ENCODE results near the gene CLTC.
A peak's percentile ranks its signal among the peaks of the same experiment; 100 is the strongest.

CLTC gene

GRCh38 chr17:59676716-59677115 is 57.0 kb downstream of the CLTC start:
- no peaks in the 10 kb centered on the region for H3K9me3 Mint-ChIP-seq
- H3K4me3 Mint-ChIP-seq: no peak overlapping the region
- no peaks in the 10 kb centered on the region for H3K27me3 Mint-ChIP-seq (ENCODE audit: low read depth)
- peaks cover 8% of the 10 kb centered on the region for H3K4me1 Mint-ChIP-seq (ENCODE audit: low read depth)
- no peak overlapping the region for H3K27ac Mint-ChIP-seq
- peaks cover 50% of the 10 kb centered on the region for H3K36me3 Mint-ChIP-seq (ENCODE audit: low read depth)
- DNase-seq (ENCODE audit: low spot score): no peak

- Mint-ChIP-seq H3K27me3 (ENCODE audit: low read depth) (no peaks in the 10 kb centered on the region), H3K9me3 (no peaks in the 10 kb centered on the region), H3K4me3 (no peak overlapping the region), H3K4me1 (ENCODE audit: low read depth) (no peaks in the 10 kb centered on the region), H3K36me3 (ENCODE audit: low read depth) (peaks cover 60% of the 10 kb centered on the region), H3K27ac (no peak overlapping the region)
- DNase-seq (ENCODE audit: low spot score): no peak
Observed at GRCh38 chr17:59678918-59679317, 59.2 kb downstream of the CLTC start.

GRCh38 chr17:59680314-59680713 is 60.6 kb downstream of the CLTC start:
- Mint-ChIP-seq H3K27ac (no peak overlapping the region), H3K27me3 (ENCODE audit: low read depth) (no peaks in the 10 kb centered on the region), H3K9me3 (no peaks in the 10 kb centered on the region), H3K4me1 (ENCODE audit: low read depth) (no peaks in the 10 kb centered on the region), H3K4me3 (no peak overlapping the region), H3K36me3 (ENCODE audit: low read depth) (peaks cover 61% of the 10 kb centered on the region)
- no peak for DNase-seq (ENCODE audit: low spot score)

GRCh38 chr17:59683283-59683682 is 63.6 kb downstream of the CLTC start:
- Mint-ChIP-seq H3K27me3 (ENCODE audit: low read depth) (no peaks in the 10 kb centered on the region), H3K36me3 (ENCODE audit: low read depth) (peaks cover 69% of the 10 kb centered on the region), H3K4me1 (ENCODE audit: low read depth) (peaks cover 5% of the 10 kb centered on the region), H3K27ac (no peak overlapping the region), H3K9me3 (no peaks in the 10 kb centered on the region), H3K4me3 (no peak overlapping the region)
- DNase-seq (ENCODE audit: low spot score): no peak

GRCh38 chr17:59684967-59685366 is 65.3 kb downstream of the CLTC start:
- Mint-ChIP-seq H3K27me3 (ENCODE audit: low read depth) (no peaks in the 10 kb centered on the region), H3K9me3 (no peaks in the 10 kb centered on the region), H3K4me3 (no peak overlapping the region), H3K27ac (no peak overlapping the region), H3K36me3 (ENCODE audit: low read depth) (peaks cover 72% of the 10 kb centered on the region), H3K4me1 (ENCODE audit: low read depth) (peaks cover 8% of the 10 kb centered on the region)
- no peak for DNase-seq (ENCODE audit: low spot score)

GRCh38 chr17:59688008-59688407 is 68.3 kb downstream of the CLTC start:
- peaks cover 8% of the 10 kb centered on the region for H3K4me1 Mint-ChIP-seq (ENCODE audit: low read depth)
- DNase-seq (ENCODE audit: low spot score): no peak
- H3K27me3 Mint-ChIP-seq (ENCODE audit: low read depth): no peaks in the 10 kb centered on the region
- H3K9me3 Mint-ChIP-seq: no peaks in the 10 kb centered on the region
- no peak overlapping the region for H3K4me3 Mint-ChIP-seq
- no peak overlapping the region for H3K27ac Mint-ChIP-seq
- peaks cover 73% of the 10 kb centered on the region for H3K36me3 Mint-ChIP-seq (ENCODE audit: low read depth)

- Mint-ChIP-seq H3K36me3 (ENCODE audit: low read depth) (peaks cover 71% of the 10 kb centered on the region), H3K4me3 (no peak overlapping the region), H3K4me1 (ENCODE audit: low read depth) (peaks cover 9% of the 10 kb centered on the region), H3K27ac (no peak overlapping the region), H3K9me3 (no peaks in the 10 kb centered on the region), H3K27me3 (ENCODE audit: low read depth) (no peaks in the 10 kb centered on the region)
- DNase-seq (ENCODE audit: low spot score): no peak
Observed at GRCh38 chr17:59688496-59688895, 68.8 kb downstream of the CLTC start.

GRCh38 chr17:59693582-59693981 is 73.9 kb downstream of the CLTC start:
- Mint-ChIP-seq H3K4me3 (no peak overlapping the region), H3K4me1 (ENCODE audit: low read depth) (peaks cover 16% of the 10 kb centered on the region), H3K9me3 (no peaks in the 10 kb centered on the region), H3K36me3 (ENCODE audit: low read depth) (peaks cover 72% of the 10 kb centered on the region), H3K27me3 (ENCODE audit: low read depth) (no peaks in the 10 kb centered on the region), H3K27ac (peak overlapping the region; percentile 31)
- no peak for DNase-seq (ENCODE audit: low spot score)

GRCh38 chr17:59694344-59694743 is 74.6 kb downstream of the CLTC start:
- Mint-ChIP-seq H3K4me1 (ENCODE audit: low read depth) (peaks cover 19% of the 10 kb centered on the region), H3K27ac (no peak overlapping the region), H3K27me3 (ENCODE audit: low read depth) (no peaks in the 10 kb centered on the region), H3K9me3 (no peaks in the 10 kb centered on the region), H3K36me3 (ENCODE audit: low read depth) (peaks cover 75% of the 10 kb centered on the region), H3K4me3 (no peak overlapping the region)
- no peak for DNase-seq (ENCODE audit: low spot score)

- Mint-ChIP-seq H3K9me3 (no peaks in the 10 kb centered on the region), H3K4me3 (no peak overlapping the region), H3K36me3 (ENCODE audit: low read depth) (peaks cover 65% of the 10 kb centered on the region), H3K27me3 (ENCODE audit: low read depth) (no peaks in the 10 kb centered on the region), H3K27ac (no peak overlapping the region), H3K4me1 (ENCODE audit: low read depth) (peaks cover 35% of the 10 kb centered on the region)
- DNase-seq (ENCODE audit: low spot score): no peak
Observed at GRCh38 chr17:59695945-59696681, 76.4 kb downstream of the CLTC start.

- H3K9me3 Mint-ChIP-seq: no peaks in the 10 kb centered on the region
- no peak overlapping the region for H3K4me3 Mint-ChIP-seq
- H3K36me3 Mint-ChIP-seq (ENCODE audit: low read depth): peaks cover 61% of the 10 kb centered on the region
- H3K27me3 Mint-ChIP-seq (ENCODE audit: low read depth): no peaks in the 10 kb centered on the region
- peaks cover 37% of the 10 kb centered on the region for H3K4me1 Mint-ChIP-seq (ENCODE audit: low read depth)
- no peak overlapping the region for H3K27ac Mint-ChIP-seq
- no peak for DNase-seq (ENCODE audit: low spot score)
Observed at GRCh38 chr17:59696682-59697277, 77.1 kb downstream of the CLTC start.

- H3K36me3 Mint-ChIP-seq (ENCODE audit: low read depth): peaks cover 56% of the 10 kb centered on the region
- H3K9me3 Mint-ChIP-seq: no peaks in the 10 kb centered on the region
- no peaks in the 10 kb centered on the region for H3K27me3 Mint-ChIP-seq (ENCODE audit: low read depth)
- no peak for DNase-seq (ENCODE audit: low spot score)
- H3K4me1 Mint-ChIP-seq (ENCODE audit: low read depth): peaks cover 44% of the 10 kb centered on the region
- no peak overlapping the region for H3K27ac Mint-ChIP-seq
- peak overlapping the region; percentile 5 for H3K4me3 Mint-ChIP-seq
Observed at GRCh38 chr17:59698143-59698542, 78.4 kb downstream of the CLTC start.

- no peak for DNase-seq (ENCODE audit: low spot score)
- no peaks in the 10 kb centered on the region for H3K9me3 Mint-ChIP-seq
- H3K27me3 Mint-ChIP-seq (ENCODE audit: low read depth): no peaks in the 10 kb centered on the region
- H3K27ac Mint-ChIP-seq: no peak overlapping the region
- peaks cover 51% of the 10 kb centered on the region for H3K36me3 Mint-ChIP-seq (ENCODE audit: low read depth)
- H3K4me3 Mint-ChIP-seq: no peak overlapping the region
- peaks cover 46% of the 10 kb centered on the region for H3K4me1 Mint-ChIP-seq (ENCODE audit: low read depth)
Observed at GRCh38 chr17:59699218-59699617, 79.5 kb downstream of the CLTC start.

GRCh38 chr17:59699786-59700185 is 80.1 kb downstream of the CLTC start:
- H3K4me1 Mint-ChIP-seq (ENCODE audit: low read depth): peaks cover 49% of the 10 kb centered on the region
- no peaks in the 10 kb centered on the region for H3K27me3 Mint-ChIP-seq (ENCODE audit: low read depth)
- H3K9me3 Mint-ChIP-seq: no peaks in the 10 kb centered on the region
- peaks cover 49% of the 10 kb centered on the region for H3K36me3 Mint-ChIP-seq (ENCODE audit: low read depth)
- no peak for DNase-seq (ENCODE audit: low spot score)
- no peak overlapping the region for H3K27ac Mint-ChIP-seq
- H3K4me3 Mint-ChIP-seq: no peak overlapping the region

- no peaks in the 10 kb centered on the region for H3K27me3 Mint-ChIP-seq (ENCODE audit: low read depth)
- H3K36me3 Mint-ChIP-seq (ENCODE audit: low read depth): peaks cover 42% of the 10 kb centered on the region
- no peak overlapping the region for H3K4me3 Mint-ChIP-seq
- peaks cover 55% of the 10 kb centered on the region for H3K4me1 Mint-ChIP-seq (ENCODE audit: low read depth)
- DNase-seq (ENCODE audit: low spot score): no peak
- no peak overlapping the region for H3K27ac Mint-ChIP-seq
- H3K9me3 Mint-ChIP-seq: no peaks in the 10 kb centered on the region
Observed at GRCh38 chr17:59702304-59702703, 82.6 kb downstream of the CLTC start.

All from T-helper 2 cell treated with Interferon-gamma antibody and Interleukin-4, amounts not matched to agents 5 μg/mL and 100 μg/mL, for 36 hours (primary cell).